ENCODE results near the gene AIRE.
"Not testable (repeated sequence)": the region's sequence is repeated elsewhere in the genome, so short reads cannot be mapped to it uniquely, and the experiment has no call there.

Gene AIRE

DNA sequence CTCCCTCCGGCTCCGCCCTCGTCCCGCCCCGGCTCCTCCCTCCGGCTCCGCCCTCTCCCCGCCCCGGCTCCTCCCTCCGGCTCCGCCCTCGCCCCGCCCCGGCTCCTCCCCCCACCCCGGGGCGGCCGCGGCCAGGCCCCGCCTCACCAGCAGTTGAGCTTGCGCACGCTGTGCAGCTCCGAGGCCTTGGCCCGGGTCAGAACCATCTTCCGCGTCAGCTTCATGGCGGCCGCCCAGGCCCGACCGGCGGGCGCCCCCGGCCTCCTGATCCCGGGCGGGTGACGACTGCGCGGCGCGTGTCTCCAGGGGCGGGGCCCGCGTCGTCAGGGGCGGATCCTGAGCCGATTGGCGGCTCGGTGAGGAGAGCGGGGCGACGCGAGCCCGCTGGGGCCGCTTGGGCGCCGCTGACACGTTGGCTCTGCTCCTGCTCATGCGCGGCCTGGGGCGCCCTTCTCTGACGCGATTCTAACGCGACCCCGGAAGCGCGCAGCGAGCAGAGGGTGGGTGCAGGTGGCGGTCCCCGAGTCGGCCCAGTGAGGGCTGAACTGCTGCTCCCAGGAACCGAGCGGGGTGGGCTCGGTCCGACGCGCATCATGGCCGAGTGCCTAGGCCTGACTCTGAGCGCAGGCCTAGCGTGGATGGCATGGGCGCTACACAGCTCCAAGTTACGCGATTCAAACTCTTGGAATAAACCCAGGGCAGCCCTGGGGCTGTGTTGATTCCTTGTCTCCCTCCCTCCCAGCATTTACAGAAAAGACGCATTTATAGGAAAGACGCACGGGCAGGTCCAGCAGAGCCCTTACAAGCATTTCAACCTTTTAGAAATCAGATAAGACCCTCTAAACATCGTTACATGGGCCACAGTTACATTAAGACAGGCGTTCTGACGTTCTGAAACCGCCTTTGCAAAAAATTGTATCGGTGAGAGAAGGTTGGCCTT is 53.6 kb downstream of the AIRE start, which contains the start of gene CFAP410:
Gene CFAP410 (minus strand): TSS at position 420 of the 940 bp plus-strand sequence. CDS start 196 bp downstream, at position 224.
- DNase-seq: peak; percentile 92

DNA sequence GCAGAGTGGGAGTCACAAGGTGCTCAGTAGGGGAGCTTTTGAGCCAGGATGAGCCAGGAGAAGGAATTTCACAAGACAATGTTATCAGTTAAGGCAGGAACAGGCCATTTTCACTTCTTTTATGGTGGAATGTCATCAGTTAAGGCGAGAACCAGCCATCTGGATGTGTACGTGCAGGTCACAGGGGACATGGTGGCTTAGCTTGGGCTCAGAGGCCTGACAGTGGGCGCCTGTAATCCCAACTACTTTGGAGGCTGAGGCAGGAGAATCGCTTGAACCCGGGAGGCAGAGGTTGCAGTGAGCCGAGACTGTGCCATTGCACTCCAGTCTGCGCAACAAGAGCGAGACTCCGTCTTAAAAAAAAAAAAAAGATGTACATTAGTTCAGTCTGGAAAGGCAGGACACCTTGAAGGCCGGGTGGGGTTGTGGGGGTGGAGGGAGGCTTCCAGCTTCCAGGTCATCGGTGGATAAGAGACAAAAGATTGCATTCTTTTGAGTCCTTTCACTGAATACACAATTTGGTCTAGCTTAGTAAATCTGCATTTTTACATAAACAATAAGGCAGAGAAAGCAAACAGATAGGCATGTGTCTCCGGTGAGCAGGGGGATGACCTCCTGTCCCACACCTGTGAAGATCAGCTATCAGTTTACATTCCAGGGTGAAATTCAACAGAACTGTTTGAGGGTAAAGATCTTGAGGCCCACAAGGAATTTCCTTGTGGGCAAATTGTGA is 56.2 kb downstream of the AIRE start:
- not testable (repeated sequence) for DNase-seq

DNA sequence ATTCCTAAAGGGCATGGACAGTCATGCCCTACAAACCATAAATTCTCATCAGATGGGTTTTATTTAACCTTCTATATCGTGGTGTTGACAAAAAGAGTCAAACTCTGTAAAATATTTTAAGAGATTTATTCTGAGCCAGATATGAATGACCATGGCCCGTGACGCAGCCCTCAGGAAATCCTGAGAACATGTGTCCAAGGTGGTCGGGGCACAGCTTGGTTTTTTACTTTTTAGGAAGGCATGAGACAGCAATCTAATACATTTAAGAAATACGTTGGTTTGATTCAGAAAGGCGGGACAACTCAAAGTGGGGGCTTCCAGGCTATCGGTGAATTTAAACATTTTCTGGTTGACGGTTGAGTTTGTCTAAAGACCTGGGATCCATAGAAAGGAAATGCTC is 57.3 kb downstream of the AIRE start:
- DNase-seq: not testable (repeated sequence)

DNA sequence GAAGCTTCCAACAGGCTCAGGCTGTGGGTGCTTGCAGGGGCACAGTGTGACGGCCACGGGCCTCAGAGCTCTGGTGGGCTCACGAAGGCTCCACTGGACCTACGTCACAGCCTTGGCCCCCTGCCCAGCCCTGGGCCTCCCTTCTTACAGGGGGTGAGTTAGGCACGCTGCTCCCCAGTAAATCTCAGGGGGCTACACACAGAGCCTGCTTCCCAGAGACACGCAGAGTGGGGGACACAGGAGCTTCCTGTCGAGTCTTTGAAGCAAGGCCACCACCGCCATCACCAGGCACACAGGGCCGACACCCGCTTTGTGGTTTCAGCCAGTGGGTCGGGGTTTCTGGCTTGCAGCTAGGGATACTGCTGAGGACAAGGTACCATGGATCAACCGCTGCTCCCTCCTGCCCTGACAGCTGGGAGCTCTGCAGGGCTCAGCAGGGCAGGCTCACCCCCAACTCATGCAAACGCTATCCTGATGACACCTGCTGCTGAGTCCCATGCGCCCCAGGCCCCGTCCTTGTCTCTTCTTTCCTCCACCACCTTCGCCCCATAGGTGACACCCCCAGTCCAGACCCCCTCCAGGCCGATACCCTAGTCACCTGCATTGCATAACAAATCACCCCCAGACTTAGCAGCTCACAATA is 59.0 kb downstream of the AIRE start:
- no peak for DNase-seq

DNA sequence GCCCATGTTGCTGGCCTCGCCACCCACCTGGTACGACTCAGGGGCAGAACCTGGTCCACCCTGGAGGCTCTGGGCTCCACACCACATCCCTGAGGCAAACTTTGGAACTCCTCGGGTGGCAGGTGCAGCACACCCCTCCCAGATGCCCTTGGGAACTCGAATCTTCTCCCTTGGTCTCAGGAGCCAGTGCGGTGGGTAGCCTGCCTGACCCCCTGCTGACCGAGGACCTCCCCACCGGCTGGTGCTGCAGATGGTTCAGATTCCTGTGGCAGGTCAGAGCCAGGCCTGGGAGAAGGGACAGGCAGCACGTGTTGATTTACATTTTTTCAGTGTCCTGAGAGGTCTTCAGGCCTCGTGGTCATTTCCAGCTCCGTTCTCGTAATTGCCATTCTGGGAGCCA is 59.8 kb downstream of the AIRE start:
- no peak for DNase-seq

DNA sequence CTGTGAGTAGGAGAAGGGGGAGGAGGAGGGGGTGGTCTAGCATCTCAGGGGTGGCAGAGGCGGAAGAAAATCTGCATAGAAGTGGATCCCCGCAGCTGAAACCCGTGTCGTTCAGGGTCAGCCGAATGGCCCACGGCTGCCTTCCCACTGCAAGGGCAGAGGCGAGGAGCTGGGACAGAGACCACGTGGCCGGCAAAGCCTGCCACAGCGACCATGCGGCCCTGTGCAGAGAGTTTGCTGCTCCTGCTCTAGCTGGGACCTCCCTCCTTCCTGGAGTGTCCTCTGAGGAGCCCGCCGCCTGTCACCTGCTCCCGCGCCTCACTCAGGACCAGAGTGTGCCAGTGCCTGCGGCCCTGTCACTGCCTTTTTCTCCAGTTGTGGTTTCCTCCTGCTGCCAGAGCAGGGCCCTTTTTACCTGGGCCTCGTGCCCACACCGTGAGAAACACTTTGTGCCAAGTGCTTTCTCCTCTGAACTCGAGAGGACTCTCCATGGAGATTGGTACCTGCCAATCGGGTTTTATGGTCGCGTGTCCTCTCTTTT is 62.3 kb downstream of the AIRE start:
- DNase-seq: no peak

Data from activated T-cell treated with anti-CD3 and anti-CD28 coated beads for 4 hours (primary cell).